Activated CD4-positive, alpha-beta T cell treated with anti-CD3 and anti-CD28 coated beads, Interleukin-2, amount 10 ng/mL, durations not matched to agents 24 days and 14 days (primary cell): ENCODE results near the gene UNC5A. TPM values are rescaled to one million over a fixed set of nuclear protein-coding genes. Genes with fewer than 3 reads are reported as not detected.

Experiments used
- total RNA-seq: library from RNA; stranded (reverse); gene quantifications from 2 replicates; pipeline ENCODE4 v1.2.3, GENCODE V29; 2022

The UNC5A gene
- total RNA-seq, 1 donor from 2014 or later: not detected

Other genes starting within 250 kb of the UNC5A start
- gene GPRIN1, start 200.4 kb upstream of the UNC5A start, total RNA-seq: 3.7 TPM in 2 replicates
- gene SNCB, start 180.0 kb upstream of the UNC5A start, total RNA-seq: not detected in 2 replicates
- gene EIF4E1B, start 179.9 kb upstream of the UNC5A start, total RNA-seq: not detected in 2 replicates
- 29.3 and 32.0 TPM in 2 replicates for gene TSPAN17, start 163.1 kb upstream of the UNC5A start, total RNA-seq
- 0.21 and 0.85 TPM in 2 replicates for gene HK3, start 88.8 kb downstream of the UNC5A start, total RNA-seq
- gene UIMC1, start 196.2 kb downstream of the UNC5A start, total RNA-seq: 65.2 and 68.5 TPM in 2 replicates
- gene ZNF346, start 212.1 kb downstream of the UNC5A start, total RNA-seq: 30.2 and 32.1 TPM in 2 replicates